MM.1S (cell line): Measurements from ENCODE around the gene CLN3.

Experiments
- DNase-seq: peaks from one replicate; pipeline ENCODE4 v3.0.0-alpha.2; 2015
- H2AFZ ChIP-seq: fragments of 300-600 bp; sonication (generic); 2 replicates; pipeline ENCODE4 v1.6.0; 2016; ENCODE audit warnings: antibody characterized with exemption, low read length
- H3F3A ChIP-seq: fragments of 300-600 bp; sonication (generic); 2 replicates; pipeline ENCODE4 v1.6.1; 2016; ENCODE audit warnings: mild to moderate bottlenecking, antibody characterized with exemption, low read length, moderate library complexity, mixed read lengths; ENCODE audit not compliant: insufficient read depth
- H3K27ac ChIP-seq: fragments of 300-600 bp; sonication (generic); 2 replicates; pipeline ENCODE4 v1.5.1; 2016; ENCODE audit warnings: mild to moderate bottlenecking, low read length
- H3K27me3 ChIP-seq: fragments of 300-600 bp; sonication (generic); replicated peaks from 2 replicates; pipeline ENCODE4 v1.6.0; 2016; ENCODE audit warnings: low read length; ENCODE audit not compliant: insufficient read depth
- H3K36me3 ChIP-seq: fragments of 300-600 bp; sonication (generic); replicated peaks from 2 replicates; pipeline ENCODE4 v1.6.1; 2016; ENCODE audit warnings: mild to moderate bottlenecking, low read length, mixed read lengths; ENCODE audit not compliant: insufficient read depth
- H3K4me1 ChIP-seq: fragments of 300-600 bp; sonication (generic); 2 replicates; pipeline ENCODE4 v1.6.1; 2016; ENCODE audit warnings: low read length, mixed read lengths
- H3K4me2 ChIP-seq: fragments of 300-600 bp; sonication (generic); 2 replicates; pipeline ENCODE4 v1.6.0; 2016; ENCODE audit warnings: low read depth, low read length
- H3K4me3 ChIP-seq: fragments of 300-600 bp; sonication (generic); 2 replicates; pipeline ENCODE4 v1.5.1; 2016; ENCODE audit warnings: low read length, mixed read lengths
- H3K79me2 ChIP-seq: fragments of 300-600 bp; sonication (generic); 2 replicates; pipeline ENCODE4 v1.6.1; 2016; ENCODE audit warnings: mixed run types, low read length, mixed read lengths
- H3K9ac ChIP-seq: fragments of 300-600 bp; sonication (generic); 2 replicates; pipeline ENCODE4 v1.6.1; 2016; ENCODE audit warnings: low read length, mixed read lengths
- H3K9me2 ChIP-seq: fragments of 300-600 bp; sonication (generic); replicated peaks from 2 replicates; pipeline ENCODE4 v1.6.1; 2016; ENCODE audit warnings: mild to moderate bottlenecking, low read length, mixed read lengths; ENCODE audit not compliant: insufficient read depth
- H3K9me3 ChIP-seq: fragments of 300-600 bp; sonication (generic); replicated peaks from 2 replicates; pipeline ENCODE4 v1.6.1; 2016; ENCODE audit warnings: mild to moderate bottlenecking, low read length, mixed read lengths; ENCODE audit not compliant: insufficient read depth
- H4K20me1 ChIP-seq: fragments of 300-600 bp; sonication (generic); 2 replicates; pipeline ENCODE4 v1.6.1; 2016; ENCODE audit warnings: mild to moderate bottlenecking, low read length, moderate library complexity, mixed read lengths; ENCODE audit not compliant: insufficient read depth
- CTCF ChIP-seq: fragments of 300-600 bp; sonication (generic); IDR thresholded peaks from 2 replicates; pipeline ENCODE4 v1.5.1; 2016; ENCODE audit warnings: antibody characterized with exemption, low read length, mixed read lengths
- EZH2 ChIP-seq: fragments of 300-600 bp; sonication (generic); optimal IDR thresholded peaks from 2 replicates; pipeline ENCODE3; 2017; ENCODE audit warnings: low read depth, mild to moderate bottlenecking, antibody characterized with exemption, low read length, mixed read lengths
- EZH2phosphoT487 ChIP-seq: fragments of 300-600 bp; sonication (generic); IDR thresholded peaks from 2 replicates; pipeline ENCODE4 v1.6.1; 2018; ENCODE audit warnings: antibody characterized with exemption, low read length

CLN3 gene

GRCh38 chr16:28491970-28492474 is at the start of gene CLN3:
CLN3 (minus strand) TSS chr16:28492074; CDS start chr16:28491759, 315 bp downstream.
- Histone ChIP-seq H3K4me2 (peak within 1 kb of the TSS; percentile 93), H3K79me2 (peaks cover 7% of the 10 kb centered on the region), H3K27ac (peak within 1 kb of the TSS; percentile 84), H4K20me1 (no peaks in the 10 kb centered on the region), H3K9ac (peak within 1 kb of the TSS; percentile 85), H3K4me1 (peaks cover 14% of the 10 kb centered on the region), H3K36me3 (no peaks in the 10 kb centered on the region), H3K9me2 (no peaks in the 10 kb centered on the region), H3F3A (0 out of 2 replicates have a peak, but pooled peaks cover 3% of the 10 kb centered on the region), H3K27me3 (no peaks in the 10 kb centered on the region), H3K4me3 (peak within 1 kb of the TSS; percentile 99), H2AFZ (peak within 1 kb of the TSS; percentile 99), H3K9me3 (no peaks in the 10 kb centered on the region)
- peak; percentile 97 for DNase-seq
- TF ChIP-seq EZH2phosphoT487, result no peak
- TF ChIP-seq CTCF, result no peak
- TF ChIP-seq EZH2, result no peak

GRCh38 chr16:28540346-28540745 is 48.5 kb upstream of the CLN3 start:
- H3K36me3 ChIP-seq, result no peaks in the 10 kb centered on the region
- no peaks in the 10 kb centered on the region for H3F3A ChIP-seq
- no peak overlapping the region for H3K4me2 ChIP-seq
- H3K4me1 ChIP-seq, result no peaks in the 10 kb centered on the region
- no peaks in the 10 kb centered on the region for H3K27me3 ChIP-seq
- H3K4me3 ChIP-seq, result no peak overlapping the region
- DNase-seq, result no peak
- no peak overlapping the region for H3K9ac ChIP-seq
- no peaks in the 10 kb centered on the region for H3K79me2 ChIP-seq
- H4K20me1 ChIP-seq, result no peaks in the 10 kb centered on the region
- TF ChIP-seq CTCF (no peak), EZH2 (no peak), EZH2phosphoT487 (no peak)
- no peak overlapping the region for H3K27ac ChIP-seq
- H3K9me2 ChIP-seq, result no peaks in the 10 kb centered on the region
- H2AFZ ChIP-seq, result no peak overlapping the region
- no peaks in the 10 kb centered on the region for H3K9me3 ChIP-seq

GRCh38 chr16:28538733-28539596 is 47.1 kb upstream of the CLN3 start, which contains the start of gene NUPR1:
NUPR1 (minus strand) TSS chr16:28538974; CDS start chr16:28538907, 67 bp downstream.
- Histone ChIP-seq H4K20me1 (no peaks in the 10 kb centered on the region), H3F3A (no peaks in the 10 kb centered on the region), H3K36me3 (no peaks in the 10 kb centered on the region), H3K27me3 (no peaks in the 10 kb centered on the region), H3K4me3 (no peak within 1 kb of the TSS), H3K4me2 (no peak within 1 kb of the TSS), H3K9ac (no peak within 1 kb of the TSS), H3K9me2 (no peaks in the 10 kb centered on the region), H3K27ac (no peak within 1 kb of the TSS), H3K9me3 (no peaks in the 10 kb centered on the region), H3K79me2 (no peaks in the 10 kb centered on the region), H3K4me1 (no peaks in the 10 kb centered on the region), H2AFZ (no peak within 1 kb of the TSS)
- TF ChIP-seq EZH2 (no peak), EZH2phosphoT487 (no peak), CTCF (no peak)
- DNase-seq, result no peak
